ENCODE results near the gene BDNF. TPM values are rescaled to one million over a fixed set of nuclear protein-coding genes. Genes with fewer than 3 reads are reported as not detected.

Gene BDNF
- total and polyA plus RNA-seq, 2 of the 8 experiments (the other 6 are each of a cell fraction or from before 2014, with no cell fraction given) = 2.4 to 5.4 TPM

GRCh38 chr11:27656320-27656719 is 43.9 kb downstream of the BDNF start:
- Histone ChIP-seq H3K79me2 (ENCODE audit: control insufficient read depth in 1 of 2, insufficient read depth in 2 of 2, low read length in 2 of 2) (0 out of 4 replicates have a peak, but pooled peaks cover 0 to under 1% of the 10 kb centered on the region in 2 experiments), H3K9me3 (ENCODE audit: insufficient read depth in 2 of 2, low read depth in 1 of 2, low read length in 1 of 2) (no peaks in the 10 kb centered on the region), H3K18ac (ENCODE audit: extremely low read depth, low read length) (no peak overlapping the region), H4K8ac (ENCODE audit: extremely low read depth, insufficient read depth, low read length) (no peak overlapping the region), H2BK20ac (ENCODE audit: low read length) (no peak overlapping the region), H2BK15ac (ENCODE audit: low read length) (no peak overlapping the region), H3K9ac (replicated peaks in 1 of 4; ENCODE audit: extremely low read depth in 1 of 4, low read depth in 3 of 4, low read length in 3 of 4) (no peak overlapping the region), H3K27me3 (replicated peaks in 1 of 4; ENCODE audit: control insufficient read depth in 3 of 4, extremely low read depth in 1 of 4, insufficient read depth in 3 of 4, low read length in 3 of 4) (no peaks in the 10 kb centered on the region), H3K56ac (replicated peaks; ENCODE audit: insufficient read length, low read depth, low read length) (no peak overlapping the region), H2BK5ac (ENCODE audit: low read depth, low read length) (no peak overlapping the region), H2AK5ac (ENCODE audit: low read depth, low read length) (no peak overlapping the region), H3K27ac (ENCODE audit: low read depth, low read length) (no peak overlapping the region), H3K4me3 (ENCODE audit: extremely low read depth in 1 of 4, insufficient read depth in 2 of 4, low read depth in 3 of 4, low read length in 4 of 4) (no peak overlapping the region), H3K14ac (ENCODE audit: insufficient read length) (no peak overlapping the region), H3K23ac (ENCODE audit: insufficient read length) (no peak overlapping the region), H4K91ac (replicated peaks; ENCODE audit: insufficient read length, low read length) (no peak overlapping the region), H3K79me1 (ENCODE audit: low read depth, low read length) (no peaks in the 10 kb centered on the region), H3K4me1 (replicated peaks in 1 of 4; ENCODE audit: control insufficient read depth in 3 of 4, insufficient read depth in 4 of 4, low read length in 3 of 4) (peaks cover 0 to under 1% (median 0%) of the 10 kb centered on the region in 4 experiments; a peak in 1 of 7 replicates), H3K4ac (replicated peaks; ENCODE audit: insufficient read length, low read depth, low read length) (no peak overlapping the region), H2AFZ (ENCODE audit: low read length) (no peak overlapping the region), H4K5ac (ENCODE audit: insufficient read length, low read depth, low read length) (no peak overlapping the region), H2BK12ac (ENCODE audit: low read depth, low read length) (no peak overlapping the region), H3K36me3 (ENCODE audit: control insufficient read depth in 2 of 4, insufficient read depth in 4 of 4, low read length in 3 of 4) (peaks cover 2 to 6% (median 4%) of the 10 kb centered on the region in 4 experiments; a peak in 3 of 8 replicates), H3K4me2 (ENCODE audit: insufficient read depth in 1 of 2, low read depth in 2 of 2, low read length in 2 of 2) (no peak overlapping the region), H4K20me1 (replicated peaks in 1 of 2; ENCODE audit: control insufficient read depth in 1 of 2, insufficient read depth in 2 of 2, low read length in 2 of 2) (no peaks in the 10 kb centered on the region), H3K23me2 (ENCODE audit: low read depth, low read length) (no peaks in the 10 kb centered on the region), H2BK120ac (replicated peaks; ENCODE audit: low read depth, low read length) (no peak overlapping the region)
- TF ChIP-seq RXRA (IDR thresholded peaks at IDR 0.05; ENCODE audit: insufficient read depth, low read depth, low read length) = no peak
- no peak for TF ChIP-seq ASH2L (IDR thresholded peaks at IDR 0.05; ENCODE audit: low read length)
- TF ChIP-seq KDM1A (IDR thresholded peaks at IDR 0.05; ENCODE audit: borderline replicate concordance, low read length) = no peak
- no peak for TF ChIP-seq RNF2 (IDR thresholded peaks at IDR 0.05; ENCODE audit: borderline replicate concordance, low read depth, low read length, missing control alignments, poor library complexity, severe bottlenecking)
- TF ChIP-seq HDAC6 (IDR thresholded peaks at IDR 0.05; ENCODE audit: low read depth, low read length) = no peak
- no peak for TF ChIP-seq TCF12 (IDR thresholded peaks at IDR 0.05; ENCODE audit: low read depth, low read length)
- DNase-seq (ENCODE audit: low read depth in 1 of 2, low spot score in 2 of 2) (no peak), FAIRE-seq (no peak)
- ChIA-PET CTCF (ENCODE audit: partially characterized antibody) (interaction anchor here (0.7 to 1.0 kb wide), 2 partner anchors 61 to 1595 kb away, joined by 3 read pairs; no protein-coding TSS in a partner anchor), POLR2A (ENCODE audit: partially characterized antibody) (interaction anchor here (1.0 to 1.7 kb wide), 2 partner anchors 29 to 33 kb away, joined by 3 to 5 read pairs; no protein-coding TSS in a partner anchor)
- WGBS, 2 experiments (ENCODE audit: extremely low coverage in 1 of 2, insufficient coverage in 1 of 2, insufficient read length in 1 of 2, insufficient replicate concordance in 2 of 2, low coverage in 1 of 2, low lambda C conversion rate in 2 of 2, missing lambda C conversion rate in 1 of 2) = 91% methylated on average over 6 of the region's 6 CpGs; no CpG with 5 or more reads in 1 of the 2 experiments
